NB4 (cell line): ENCODE data around the gene HGFAC.

ENCODE experiments used
- CTCF ChIP-seq: IDR thresholded peaks from one replicate; pipeline ENCODE4 v1.5.1; 2012; ENCODE audit warnings: low read depth, low read length
- MAX ChIP-seq: IDR thresholded peaks from 2 replicates; pipeline ENCODE4 v1.6.1; 2011; ENCODE audit warnings: low read depth, low read length
- MYC ChIP-seq: IDR thresholded peaks from 2 replicates; pipeline ENCODE4 v1.6.1; 2011; ENCODE audit warnings: low read depth, low read length
- POLR2A ChIP-seq: IDR thresholded peaks from 2 replicates; pipeline ENCODE4 v1.6.1; 2011; ENCODE audit warnings: mild to moderate bottlenecking; ENCODE audit not compliant: insufficient read length; ENCODE audit errors: extremely low read depth

GRCh38 chr4:3479358-3480101, 37.8 kb downstream of the HGFAC start:
- TF ChIP-seq POLR2A (no peak), CTCF (no peak), MYC (no peak), MAX (no peak)
